Mucosa of stomach (tissue), 1 donor: Measurements from ENCODE around the gene DNAJB6.
"Not testable (repeated sequence)": the region's sequence is repeated elsewhere in the genome, so short reads cannot be mapped to it uniquely, and the experiment has no call there.

Experiments
- H3K27me3 ChIP-seq: one replicate; pipeline ENCODE4 v1.7.0; 2013; ENCODE audit warnings: mild to moderate bottlenecking, low read length; ENCODE audit not compliant: control insufficient read depth, insufficient read depth
- H3K36me3 ChIP-seq: one replicate; pipeline ENCODE4 v1.7.0; 2013; ENCODE audit warnings: low read length; ENCODE audit not compliant: control insufficient read depth, insufficient read depth
- H3K4me1 ChIP-seq: one replicate; pipeline ENCODE4 v1.7.0; 2013; ENCODE audit warnings: mild to moderate bottlenecking, low read length; ENCODE audit not compliant: control insufficient read depth, insufficient read depth
- H3K4me3 ChIP-seq: one replicate; pipeline ENCODE4 v1.7.0; 2013; ENCODE audit warnings: low read length
- H3K9ac ChIP-seq: one replicate; pipeline ENCODE4 v1.7.0; 2013; ENCODE audit warnings: mild to moderate bottlenecking, low read length, moderate library complexity
- H3K9me3 ChIP-seq: one replicate; pipeline ENCODE4 v1.7.0; 2013; ENCODE audit warnings: mild to moderate bottlenecking, low read length, moderate library complexity; ENCODE audit not compliant: control insufficient read depth
- donor health status: Pancreatic carcinoma.

The DNAJB6 gene

DNA sequence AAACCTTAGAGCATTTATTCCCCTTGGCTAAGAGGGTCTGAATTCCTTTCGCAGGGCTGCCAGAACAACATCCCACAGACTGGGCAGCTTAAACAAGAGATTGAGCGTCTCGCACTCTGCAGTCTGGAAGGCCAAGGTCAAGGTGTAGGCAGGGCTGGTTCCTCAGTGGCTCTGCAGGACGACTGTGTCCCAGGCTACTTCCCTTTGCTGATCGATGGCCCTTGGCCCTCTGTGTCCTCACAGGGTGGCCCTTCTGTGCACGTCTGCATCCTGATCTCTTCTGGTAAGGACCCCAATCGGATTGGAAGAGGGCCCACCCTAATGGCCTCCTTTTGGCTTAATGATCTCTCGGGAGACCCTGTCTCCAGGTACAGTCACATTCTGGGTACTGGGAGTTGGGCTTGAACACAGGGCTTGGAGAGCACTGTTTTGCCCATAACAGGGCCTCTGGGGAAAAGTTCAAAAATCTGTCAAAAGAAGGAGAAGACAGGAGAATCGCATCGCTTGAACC is 35.1 kb upstream of the DNAJB6 start:
- no peaks in the 10 kb centered on the region for H3K27me3 ChIP-seq
- no peak overlapping the region for H3K9ac ChIP-seq
- no peaks in the 10 kb centered on the region for H3K36me3 ChIP-seq
- H3K4me3 ChIP-seq, result no peak overlapping the region
- no peaks in the 10 kb centered on the region for H3K9me3 ChIP-seq
- H3K4me1 ChIP-seq, result peaks cover 4% of the 10 kb centered on the region

DNA sequence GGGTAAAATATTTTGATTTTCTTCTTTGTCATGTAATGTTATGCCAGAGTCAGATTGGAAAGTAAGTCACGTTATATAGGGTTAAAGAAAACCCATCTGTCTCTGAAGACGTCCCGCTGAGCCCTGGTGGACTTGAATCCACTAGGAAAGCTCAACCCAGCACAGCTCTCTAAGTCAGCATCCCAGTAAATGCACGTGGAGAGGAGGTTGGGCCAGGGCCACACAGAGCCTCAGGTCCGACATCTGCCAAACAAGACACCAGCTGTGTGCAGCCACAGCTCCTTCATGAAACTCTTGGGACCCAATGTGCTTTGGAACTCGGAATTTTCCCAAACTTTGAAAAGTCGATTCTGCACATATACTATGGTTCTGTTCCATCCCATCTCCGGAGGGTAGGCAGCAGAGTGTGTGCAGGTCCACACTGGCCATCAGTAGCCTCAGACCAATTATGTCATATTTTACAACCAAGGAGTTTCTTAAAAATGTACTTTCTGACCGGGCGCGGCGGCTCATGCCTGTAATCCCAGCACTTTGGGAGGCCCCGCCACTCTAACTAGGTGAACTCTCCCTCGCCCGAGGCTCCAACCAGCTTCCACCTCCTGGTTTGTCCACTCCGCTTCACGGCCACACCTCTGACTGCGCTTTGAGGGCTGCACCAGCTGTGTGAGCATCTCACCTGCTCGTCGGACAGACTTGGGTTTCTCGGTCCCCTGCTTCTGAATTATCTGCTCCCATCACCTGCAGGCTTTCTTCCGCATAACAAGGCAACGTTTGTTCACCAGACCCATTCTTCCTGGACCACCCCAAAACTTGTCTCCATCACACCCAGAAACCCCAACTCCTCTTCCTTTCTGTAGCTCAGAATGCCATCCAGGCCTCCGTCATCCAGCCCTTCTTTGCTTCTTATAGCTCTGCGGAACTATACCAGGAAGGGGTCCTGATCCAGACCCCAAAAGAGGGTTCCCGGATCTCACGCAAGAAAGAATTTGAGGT is 29.7 kb upstream of the DNAJB6 start:
- Histone ChIP-seq H3K9me3 (no peaks in the 10 kb centered on the region), H3K4me1 (no peaks in the 10 kb centered on the region), H3K27me3 (peaks cover 5% of the 10 kb centered on the region), H3K36me3 (no peaks in the 10 kb centered on the region), H3K9ac (no peak overlapping the region), H3K4me3 (no peak overlapping the region)

DNA sequence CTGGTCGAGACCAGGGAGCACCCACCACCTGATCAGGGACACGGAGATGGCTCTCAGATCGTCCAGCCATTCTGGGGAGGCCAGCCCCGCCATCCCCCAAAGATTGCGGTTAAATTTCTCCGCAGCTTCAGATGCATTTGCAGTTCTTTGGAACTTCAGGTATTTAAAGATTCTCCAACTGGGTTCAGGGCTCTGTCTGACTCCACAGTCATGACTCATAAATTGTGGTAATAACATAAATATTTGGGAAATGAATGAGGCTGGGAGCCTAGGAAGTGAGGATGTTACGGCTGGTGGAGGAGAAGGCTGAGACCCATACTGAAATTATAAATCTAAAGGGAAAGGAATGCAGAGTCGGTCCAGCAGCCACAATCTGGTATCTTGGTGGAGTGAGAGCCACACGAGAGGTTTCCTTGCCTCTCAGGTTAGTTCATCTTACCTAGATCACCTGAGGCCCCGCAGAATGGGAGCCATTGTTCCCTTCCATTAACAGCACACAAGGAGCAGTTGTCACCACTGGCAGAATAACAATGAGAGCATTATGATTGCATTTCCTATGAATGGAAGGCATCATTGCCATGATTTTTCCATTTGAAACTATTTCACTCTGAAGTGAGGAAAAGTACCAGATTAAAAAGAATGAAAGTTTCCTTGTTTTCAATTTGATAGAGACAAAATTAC is 26.7 kb upstream of the DNAJB6 start:
- Histone ChIP-seq H3K27me3 (peaks cover 5% of the 10 kb centered on the region), H3K4me3 (no peak overlapping the region), H3K36me3 (no peaks in the 10 kb centered on the region), H3K9ac (no peak overlapping the region), H3K4me1 (no peaks in the 10 kb centered on the region), H3K9me3 (no peaks in the 10 kb centered on the region)

DNA sequence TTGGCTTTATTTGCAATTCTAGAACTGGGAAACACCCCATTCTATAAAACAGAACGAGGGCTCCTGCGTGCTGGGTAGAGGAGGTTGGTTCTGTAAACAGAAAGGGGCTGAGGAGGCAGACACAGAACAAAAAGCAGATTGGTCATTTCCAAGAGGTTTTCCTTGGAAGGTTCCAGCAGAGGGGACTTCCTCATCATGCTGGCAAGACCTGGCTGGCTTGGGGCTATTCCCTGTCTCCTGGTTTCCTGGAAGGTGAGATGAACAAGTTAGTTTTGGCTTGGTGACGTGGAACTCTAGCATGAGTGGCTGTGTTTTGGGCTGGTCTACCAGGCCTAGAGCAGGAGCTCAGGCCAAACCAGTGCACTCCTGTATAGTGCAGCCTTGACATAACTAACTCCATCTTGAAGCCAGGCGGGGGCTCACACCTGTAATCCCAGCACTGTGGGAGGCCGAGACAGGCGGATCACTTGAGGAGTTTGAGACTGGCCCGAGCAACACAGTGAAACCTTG is 26.1 kb upstream of the DNAJB6 start:
- Histone ChIP-seq H3K9ac (no peak overlapping the region), H3K4me3 (no peak overlapping the region), H3K9me3 (no peaks in the 10 kb centered on the region), H3K36me3 (no peaks in the 10 kb centered on the region), H3K4me1 (no peaks in the 10 kb centered on the region), H3K27me3 (peaks cover 5% of the 10 kb centered on the region)

DNA sequence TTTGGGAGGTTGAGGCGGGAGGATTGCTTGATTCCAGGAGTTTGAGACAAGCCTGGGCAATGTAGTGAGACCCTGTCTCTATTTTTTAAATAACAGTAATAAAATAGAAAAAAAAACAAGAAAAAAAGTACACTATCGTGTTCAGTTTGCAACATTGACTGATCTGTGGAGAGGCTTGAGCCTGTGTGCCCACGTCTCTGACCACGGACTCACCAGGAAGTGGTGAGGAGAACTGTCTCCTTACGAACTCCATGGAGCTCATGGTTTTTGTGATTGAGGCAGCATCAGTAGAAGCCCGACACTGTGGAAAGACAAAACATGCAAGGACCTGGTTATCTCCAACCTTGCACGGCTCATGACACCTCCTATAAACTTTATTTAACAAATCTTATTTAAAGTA is 23.9 kb upstream of the DNAJB6 start:
- no peaks in the 10 kb centered on the region for H3K9me3 ChIP-seq
- H3K4me1 ChIP-seq, result no peaks in the 10 kb centered on the region
- peaks cover 5% of the 10 kb centered on the region for H3K27me3 ChIP-seq
- no peak overlapping the region for H3K4me3 ChIP-seq
- H3K9ac ChIP-seq, result no peak overlapping the region
- no peaks in the 10 kb centered on the region for H3K36me3 ChIP-seq

DNA sequence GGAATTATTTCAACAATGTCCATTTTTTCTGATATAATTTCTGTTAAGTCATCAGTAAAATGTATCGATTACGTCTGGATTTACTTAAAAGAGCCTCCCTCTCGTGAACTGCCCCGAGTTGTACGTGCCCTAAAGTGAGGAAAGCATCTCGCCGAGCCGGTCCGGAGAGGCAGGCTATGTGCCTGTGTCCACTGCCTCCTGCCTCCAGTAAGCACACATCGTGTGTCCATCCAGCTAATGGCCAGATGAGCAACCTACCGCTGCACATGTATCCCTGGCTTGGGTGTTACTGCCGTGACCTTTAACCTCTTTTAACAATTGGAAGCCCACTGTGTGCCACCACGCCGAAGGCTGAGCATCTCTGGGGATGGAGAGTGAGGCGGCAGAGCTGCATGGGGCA is 23.2 kb upstream of the DNAJB6 start:
- Histone ChIP-seq H3K4me1 (no peaks in the 10 kb centered on the region), H3K36me3 (no peaks in the 10 kb centered on the region), H3K9me3 (no peaks in the 10 kb centered on the region), H3K27me3 (peaks cover 5% of the 10 kb centered on the region), H3K9ac (no peak overlapping the region), H3K4me3 (no peak overlapping the region)

DNA sequence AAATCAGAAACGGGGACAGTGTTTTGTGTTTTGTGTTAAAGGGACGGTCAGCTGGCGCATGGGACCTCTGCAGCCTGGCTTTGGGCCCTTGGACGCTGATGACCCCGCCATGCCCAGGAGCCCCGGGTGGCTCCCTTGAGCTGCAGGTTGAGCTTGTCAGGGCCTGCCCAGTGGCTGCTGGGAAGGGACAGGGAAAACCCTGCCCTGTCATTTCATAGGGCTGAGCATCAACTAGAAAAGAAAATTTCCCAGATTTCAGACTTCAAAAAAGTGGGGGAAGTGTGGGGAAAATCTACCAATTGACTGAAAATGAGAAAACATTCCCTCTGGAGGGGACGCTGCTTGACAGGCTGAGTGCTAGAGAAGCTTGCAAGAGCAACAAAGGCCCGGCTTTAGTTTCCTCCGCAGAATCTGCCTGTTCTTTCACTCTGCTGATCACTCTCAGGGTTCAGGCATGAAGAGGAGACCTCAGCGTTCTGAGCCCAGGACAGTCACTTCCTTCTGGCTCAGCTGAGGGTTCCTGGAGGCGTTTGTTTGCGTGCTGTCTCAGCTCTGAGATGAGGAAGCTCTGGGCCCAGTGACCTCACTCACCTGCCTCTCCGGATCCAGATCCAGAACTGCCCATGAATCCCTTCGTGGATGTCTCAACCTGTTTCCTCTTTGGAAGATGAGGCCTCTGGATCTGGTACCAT is 18.6 kb upstream of the DNAJB6 start:
- no peak overlapping the region for H3K9ac ChIP-seq
- H3K27me3 ChIP-seq, result no peaks in the 10 kb centered on the region
- no peaks in the 10 kb centered on the region for H3K9me3 ChIP-seq

DNA sequence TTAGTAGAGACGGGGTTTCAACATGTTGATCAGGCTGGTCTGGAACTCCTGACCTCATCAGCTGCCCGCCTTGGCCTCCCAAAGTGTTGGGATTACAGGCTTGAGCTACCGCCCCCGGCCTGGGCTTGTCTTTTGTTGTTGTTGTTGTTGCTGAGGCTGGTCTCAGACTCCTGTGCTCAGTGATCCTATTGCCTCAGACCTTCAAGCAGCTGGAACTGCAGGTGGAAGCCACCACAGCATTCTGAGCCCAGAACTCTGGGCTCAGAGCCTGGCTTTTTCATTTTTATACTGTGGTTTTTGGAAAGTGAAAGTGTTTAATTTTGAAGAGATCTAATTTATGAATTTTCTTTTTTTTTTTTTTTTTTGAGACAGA is 16.2 kb upstream of the DNAJB6 start:
- H3K36me3 ChIP-seq, result no peaks in the 10 kb centered on the region
- H3K9ac ChIP-seq, result no peak overlapping the region
- no peaks in the 10 kb centered on the region for H3K9me3 ChIP-seq
- no peaks in the 10 kb centered on the region for H3K27me3 ChIP-seq
- H3K4me1 ChIP-seq, result no peaks in the 10 kb centered on the region
- H3K4me3 ChIP-seq, result no peak overlapping the region

More for the DNA sequence above, 18.6 kb upstream of the DNAJB6 start:
- Histone ChIP-seq H3K4me3 (no peak overlapping the region), H3K4me1 (no peaks in the 10 kb centered on the region), H3K36me3 (no peaks in the 10 kb centered on the region)

DNA sequence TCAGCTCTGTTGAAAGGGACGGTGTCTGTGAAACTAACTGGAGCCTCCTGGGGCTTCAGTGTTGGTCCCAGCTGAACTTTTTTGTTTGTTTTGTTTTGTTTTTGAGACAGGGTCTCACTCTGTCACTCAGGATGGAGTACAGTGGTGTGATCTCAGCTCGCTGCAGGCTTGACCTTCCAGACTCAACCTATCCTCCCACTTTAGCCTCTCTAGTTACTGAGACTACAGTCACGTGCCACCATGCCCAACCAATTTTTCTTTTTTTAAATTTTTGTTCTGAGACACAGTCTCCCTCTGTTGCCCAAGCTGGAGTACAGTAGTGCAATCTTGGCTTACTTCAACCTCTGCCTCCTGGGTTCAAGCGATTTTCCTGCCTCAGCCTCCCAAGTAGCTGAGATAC is 13.4 kb upstream of the DNAJB6 start:
- H3K4me1 ChIP-seq, result no peaks in the 10 kb centered on the region
- no peak overlapping the region for H3K9ac ChIP-seq
- H3K36me3 ChIP-seq, result no peaks in the 10 kb centered on the region
- H3K4me3 ChIP-seq, result no peak overlapping the region
- no peaks in the 10 kb centered on the region for H3K27me3 ChIP-seq
- no peaks in the 10 kb centered on the region for H3K9me3 ChIP-seq

DNA sequence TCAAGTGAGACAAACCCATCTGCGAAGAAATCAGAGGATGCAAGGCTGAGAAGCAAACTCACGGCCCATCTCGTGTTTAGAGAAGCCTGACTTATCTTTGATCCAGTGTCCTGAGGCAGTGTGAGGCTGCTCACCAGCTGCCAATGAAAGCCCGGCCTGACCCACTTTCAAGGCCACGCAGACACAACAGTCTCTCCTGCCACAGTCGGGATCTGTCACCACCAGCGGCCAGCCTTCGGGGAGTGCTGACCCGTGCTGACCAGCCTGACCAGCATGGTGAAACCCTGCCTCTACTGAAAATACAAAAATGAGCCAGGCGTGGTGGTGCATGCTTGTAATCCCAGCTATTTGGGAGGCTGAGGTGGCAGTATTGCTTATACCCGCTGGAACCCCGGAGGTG is 7.4 kb upstream of the DNAJB6 start:
- no peaks in the 10 kb centered on the region for H3K9me3 ChIP-seq
- H3K9ac ChIP-seq, result no peak overlapping the region
- peaks cover 5% of the 10 kb centered on the region for H3K27me3 ChIP-seq
- H3K4me3 ChIP-seq, result no peak overlapping the region
- H3K4me1 ChIP-seq, result no peaks in the 10 kb centered on the region
- H3K36me3 ChIP-seq, result no peaks in the 10 kb centered on the region

DNA sequence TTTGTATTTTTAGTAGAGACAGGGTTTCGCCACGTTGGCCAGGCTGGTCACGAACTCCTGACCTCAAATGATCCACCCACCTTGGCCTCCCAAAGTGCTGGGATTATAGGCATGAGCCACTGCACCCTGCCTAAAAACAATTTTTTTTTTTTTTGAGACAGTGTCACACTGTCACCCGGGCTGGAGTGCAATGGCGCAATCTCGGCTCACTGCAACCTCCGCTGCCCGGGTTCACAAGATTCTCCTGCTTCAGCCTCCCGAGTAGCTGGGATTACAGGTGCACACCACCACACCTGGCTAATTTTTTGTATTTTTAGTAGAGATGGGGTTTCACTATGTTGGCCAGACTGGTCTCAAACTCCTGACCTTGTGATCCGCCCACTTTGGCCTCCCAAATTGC is 6.2 kb upstream of the DNAJB6 start:
- H3K4me1 ChIP-seq, H3K36me3 ChIP-seq, H3K4me3 ChIP-seq, H3K9ac ChIP-seq, H3K9me3 ChIP-seq, H3K27me3 ChIP-seq: not testable (repeated sequence)

DNA sequence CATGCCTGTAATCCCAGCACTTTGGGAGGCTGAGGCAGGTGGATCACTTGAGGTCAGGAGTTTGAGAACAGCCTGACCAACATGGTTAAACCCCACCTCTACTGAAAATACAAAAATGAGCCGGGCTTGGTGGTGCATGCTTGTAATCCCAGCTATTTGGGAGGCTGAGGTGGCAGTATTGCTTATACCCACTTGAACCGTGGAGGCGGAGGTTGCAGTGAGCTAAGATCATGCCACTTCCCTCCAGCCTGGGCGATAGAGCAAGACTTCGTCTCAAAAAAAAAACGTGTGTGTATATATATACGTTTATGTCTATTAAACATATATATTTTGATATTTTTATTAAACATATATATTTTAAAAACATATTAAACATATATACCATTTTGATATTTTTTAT is 5.8 kb upstream of the DNAJB6 start:
- H3K4me1 ChIP-seq, H3K4me3 ChIP-seq, H3K36me3 ChIP-seq, H3K27me3 ChIP-seq, H3K9ac ChIP-seq, H3K9me3 ChIP-seq: not testable (repeated sequence)
